CD4-positive, alpha-beta memory T cell (primary cell): ENCODE measurements around the gene OR1F1. TPM values are rescaled to one million over a fixed set of nuclear protein-coding genes. Genes with fewer than 3 reads are reported as not detected.
A peak's percentile ranks its signal among the peaks of the same experiment; 100 is the strongest.

Experiments
- CTCF ChIA-PET: fragments of 350-600 bp; sonication (Branson Sonifier 250); formaldehyde crosslinking; loops from one replicate; lab custom pipeline; 2021; ENCODE audit warnings: inconsistent platforms; ENCODE audit not compliant: partially characterized antibody; lab: Charles Lee
- POLR2A ChIA-PET: fragments of 350-600 bp; sonication (Branson Sonifier 250); formaldehyde crosslinking; loops from one replicate; lab custom pipeline; 2021; ENCODE audit not compliant: partially characterized antibody; lab: Charles Lee
- DNase-seq, 5 donors: peaks; one replicate each; pipeline versions ENCODE4 v3.0.0 to v3.0.0-alpha.2; 2020 to 2022; ENCODE audit warnings: mixed read lengths in 1 of 5
- H3K27ac ChIP-seq: one replicate; pipeline ENCODE4 v1.7.0; 2013; ENCODE audit warnings: low read depth, low read length
- H3K27me3 ChIP-seq: 2 replicates; pipeline ENCODE4 v1.7.0; 2013; ENCODE audit warnings: mild to moderate bottlenecking, low read length, moderate library complexity; ENCODE audit not compliant: insufficient read depth
- H3K36me3 ChIP-seq: 2 replicates; pipeline ENCODE4 v1.7.0; 2013; ENCODE audit warnings: mild to moderate bottlenecking, low read length, moderate library complexity; ENCODE audit not compliant: insufficient read depth
- H3K4me1 ChIP-seq: 2 replicates; pipeline ENCODE4 v1.7.0; 2013; ENCODE audit warnings: mild to moderate bottlenecking, low read length, moderate library complexity; ENCODE audit not compliant: insufficient read depth
- H3K4me3 ChIP-seq, 2 donors: one replicate each; pipeline ENCODE4 v1.7.0; 2013; ENCODE audit warnings: low read length in 2 of 2, mild to moderate bottlenecking in 1 of 2
- H3K9me3 ChIP-seq, 2 donors: one replicate each; pipeline ENCODE4 v1.7.0; 2013; ENCODE audit warnings: low read length in 2 of 2, control low read depth in 1 of 2; ENCODE audit not compliant: control insufficient read depth in 1 of 2
- H3K27ac Mint-ChIP-seq, 7 donors: one replicate each; pipeline ENCODE4 v1.8.0; 2020 to 2021; ENCODE audit warnings: mixed read lengths in 7 of 7, mild to moderate bottlenecking in 6 of 7, inconsistent platforms in 3 of 7, moderate library complexity in 3 of 7
- H3K27me3 Mint-ChIP-seq, 2 donors: one replicate each; pipeline ENCODE4 v1.8.0; 2020 to 2021; ENCODE audit warnings: mixed read lengths in 2 of 2
- H3K36me3 Mint-ChIP-seq, 2 donors: one replicate each; pipeline ENCODE4 v1.8.0; 2020 to 2021; ENCODE audit warnings: mixed read lengths in 2 of 2, inconsistent platforms in 1 of 2, mild to moderate bottlenecking in 1 of 2
- H3K4me1 Mint-ChIP-seq, 4 donors: one replicate each; pipeline ENCODE4 v1.8.0; 2020 to 2021; ENCODE audit warnings: mixed read lengths in 4 of 4, mild to moderate bottlenecking in 1 of 4
- H3K4me3 Mint-ChIP-seq, 8 donors: one replicate each; pipeline ENCODE4 v1.8.0; 2020 to 2021; ENCODE audit warnings: mixed read lengths in 8 of 8, mild to moderate bottlenecking in 7 of 8, moderate library complexity in 6 of 8, inconsistent platforms in 3 of 8
- H3K9me3 Mint-ChIP-seq, 8 donors: one replicate each; pipeline ENCODE4 v1.8.0; 2020 to 2021; ENCODE audit warnings: mixed read lengths in 8 of 8, mild to moderate bottlenecking in 5 of 8, inconsistent platforms in 3 of 8, moderate library complexity in 1 of 8
- intact Hi-C: fragments of 100-400 bp; cut with micrococcal nuclease; formaldehyde crosslinking; loops from one replicate; pipeline ENCODE4 v1.15.1; 2023
- polyA plus RNA-seq, 2 donors: library from polyadenylated mRNA; unstranded; fragments of 300-500 nt; fragmentation: Illumina TruSeq; gene quantifications; one replicate each; pipeline ENCODE4 v1.2.3, GENCODE V29; 2021
- total RNA-seq, 2 experiments: library from RNA; stranded (reverse); gene quantifications; one replicate each; pipeline ENCODE4 v1.2.3, GENCODE V29; 2021

The OR1F1 gene
- total and polyA plus RNA-seq, 4 experiments from 2014 or later, result 0.49 to 0.97 TPM; not detected in 2

DNA sequence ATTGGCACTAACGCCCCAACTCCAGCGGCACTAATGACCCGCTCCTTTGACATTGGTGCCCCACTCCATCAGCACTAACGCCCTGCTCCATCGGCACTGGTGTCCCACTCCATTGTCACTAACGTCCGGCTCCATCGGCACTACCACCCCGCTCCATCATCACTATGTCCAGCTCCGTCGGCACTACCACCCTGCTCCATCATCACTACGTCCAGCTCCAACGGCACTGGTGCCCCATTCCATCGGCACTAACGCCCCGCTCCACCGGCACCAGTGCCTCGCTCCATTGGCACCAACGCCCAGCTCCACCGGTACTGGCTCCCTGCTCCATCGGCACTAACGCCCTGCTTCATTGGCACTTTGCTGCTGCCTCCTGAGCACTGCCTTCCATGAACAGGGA is 45.7 kb upstream of the OR1F1 start:
- ChIA-PET CTCF (no interaction called here), POLR2A (interaction anchor here (1.1 to 3.0 kb wide), 3 partner anchors 8 to 77 kb away, joined by 3 to 10 read pairs (median 5); partner anchors contain the start of genes IL32 and ZNF213)
- Mint-ChIP-seq H3K27me3 (no peaks in the 10 kb centered on the region), H3K4me3 (peak overlapping the region in 2 of 8 donors; percentile 22 to 48), H3K36me3 (peaks cover 11 to 29% of the 10 kb centered on the region in 2 donors), H3K4me1 (peaks cover 0 to 7% (median 4%) of the 10 kb centered on the region in 4 donors), H3K9me3 (no peaks in the 10 kb centered on the region), H3K27ac (peak overlapping the region in 2 of 7 donors; percentile 22 to 84)
- no peak for DNase-seq
- H3K9me3 ChIP-seq, result no peaks in the 10 kb centered on the region
- intact Hi-C loops, result no loop called here
- no peak overlapping the region for H3K27ac ChIP-seq
- no peak overlapping the region for H3K4me3 ChIP-seq
- no peaks in the 10 kb centered on the region for H3K27me3 ChIP-seq
- peaks cover 15% of the 10 kb centered on the region for H3K36me3 ChIP-seq
- H3K4me1 ChIP-seq, result no peaks in the 10 kb centered on the region

DNA sequence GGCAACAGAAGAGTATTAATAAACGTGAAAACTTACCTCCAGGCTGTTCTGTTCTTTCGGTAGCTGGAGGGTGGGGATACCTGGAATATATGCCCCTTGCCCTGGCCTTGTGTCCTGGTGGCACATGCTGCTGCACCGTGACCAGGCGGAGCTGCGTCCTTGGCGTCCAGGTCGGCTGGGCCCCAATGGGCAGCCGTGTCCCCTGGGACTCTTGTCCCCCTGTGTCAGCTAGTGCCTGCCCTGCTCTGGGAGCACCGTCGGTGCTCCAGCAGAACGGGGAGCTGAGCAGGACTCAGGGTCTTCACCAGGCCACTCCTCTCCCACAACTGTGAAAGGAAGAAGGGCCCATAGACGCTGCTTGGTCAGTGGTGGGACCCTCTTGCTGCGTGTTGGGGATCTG is 45.2 kb upstream of the OR1F1 start:
- POLR2A ChIA-PET, result interaction anchor here (1.1 to 3.0 kb wide), 4 partner anchors 8 to 77 kb away, joined by 3 to 10 read pairs (median 4); partner anchors contain the start of genes IL32 and ZNF213
- peaks cover 11 to 27% of the 10 kb centered on the region in 2 donors for H3K36me3 Mint-ChIP-seq

GRCh38 chr16:3143189-3143588 is 44.8 kb upstream of the OR1F1 start:
- Histone ChIP-seq H3K27me3 (no peaks in the 10 kb centered on the region), H3K9me3 (no peaks in the 10 kb centered on the region), H3K4me1 (no peaks in the 10 kb centered on the region), H3K36me3 (peaks cover 12% of the 10 kb centered on the region), H3K27ac (no peak overlapping the region), H3K4me3 (no peak overlapping the region)
- H3K4me1 Mint-ChIP-seq, result peaks cover 0 to 5% (median 4%) of the 10 kb centered on the region in 4 donors
- intact Hi-C loops, result no loop called here
- H3K9me3 Mint-ChIP-seq, result no peaks in the 10 kb centered on the region
- H3K4me3 Mint-ChIP-seq, result no peak overlapping the region
- H3K36me3 Mint-ChIP-seq, result peaks cover 11 to 23% of the 10 kb centered on the region in 2 donors
- ChIA-PET CTCF (no interaction called here), POLR2A (interaction anchor here (1.1 to 3.0 kb wide), 4 partner anchors 9 to 78 kb away, joined by 3 to 10 read pairs (median 4); partner anchors contain the start of genes IL32 and ZNF213)
- no peak overlapping the region for H3K27ac Mint-ChIP-seq
- DNase-seq, result no peak
- H3K27me3 Mint-ChIP-seq, result no peaks in the 10 kb centered on the region

More for the DNA sequence above, 45.2 kb upstream of the OR1F1 start:
- Histone ChIP-seq H3K4me1 (no peaks in the 10 kb centered on the region), H3K9me3 (no peaks in the 10 kb centered on the region), H3K36me3 (peaks cover 15% of the 10 kb centered on the region), H3K27ac (no peak overlapping the region), H3K4me3 (no peak overlapping the region), H3K27me3 (no peaks in the 10 kb centered on the region)
- no peak for DNase-seq
- Mint-ChIP-seq H3K4me1 (peaks cover 0 to 5% (median 4%) of the 10 kb centered on the region in 4 donors), H3K27me3 (no peaks in the 10 kb centered on the region), H3K9me3 (no peaks in the 10 kb centered on the region), H3K4me3 (no peak overlapping the region), H3K27ac (no peak overlapping the region)
- intact Hi-C loops, result no loop called here
- CTCF ChIA-PET, result no interaction called here

DNA sequence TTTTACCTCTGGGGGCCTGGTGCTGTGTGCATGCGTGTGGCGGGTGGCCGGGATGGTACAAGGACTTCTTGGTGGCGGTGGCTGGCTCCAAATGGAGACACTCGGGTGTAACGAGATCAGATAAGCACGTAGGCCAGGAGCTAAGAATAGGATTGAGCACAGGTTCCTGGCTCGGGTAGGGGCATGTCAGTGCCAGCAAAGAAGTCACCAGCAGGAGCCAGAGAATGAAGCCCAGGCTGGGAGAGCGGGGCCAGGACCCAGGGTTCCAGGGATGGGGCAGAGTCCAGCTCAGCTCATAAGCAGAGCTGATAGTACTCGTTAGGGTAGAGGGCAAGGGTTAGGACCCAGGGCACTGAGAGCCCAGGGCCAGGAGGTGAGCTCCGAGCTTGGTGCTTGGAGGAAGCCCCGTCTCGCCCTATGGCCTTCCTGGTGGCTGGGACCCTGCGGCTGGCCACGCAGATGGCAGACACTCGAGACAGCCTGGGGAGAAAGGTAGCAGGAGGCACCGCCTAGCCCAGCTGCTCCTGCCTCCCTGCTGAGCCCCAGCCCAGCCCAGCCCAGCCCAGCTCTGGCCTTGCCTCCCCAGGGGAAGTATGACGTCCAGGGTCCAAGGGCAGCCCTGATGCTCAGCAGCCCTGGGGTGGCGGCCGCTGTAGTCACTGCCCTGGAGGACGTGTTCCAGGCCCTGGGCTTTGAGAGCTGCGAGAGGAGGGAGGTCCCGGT is 44.2 kb upstream of the OR1F1 start:
- H3K9me3 Mint-ChIP-seq, result no peaks in the 10 kb centered on the region
- H3K4me1 ChIP-seq, result no peaks in the 10 kb centered on the region
- no peak overlapping the region for H3K27ac ChIP-seq
- ChIA-PET CTCF (interaction anchor here (0.6 kb wide), 1 partner anchor 70 kb away, joined by 3 read pairs; no protein-coding TSS in a partner anchor), POLR2A (interaction anchor here (1.5 to 3.0 kb wide), 4 partner anchors 9 to 28 kb away, joined by 3 to 10 read pairs (median 6); partner anchors contain the start of gene ZNF213)
- H3K4me3 ChIP-seq, result no peak overlapping the region
- no peaks in the 10 kb centered on the region for H3K27me3 ChIP-seq
- H3K4me1 Mint-ChIP-seq, result peaks cover under 1 to 7% (median 4%) of the 10 kb centered on the region in 4 donors
- intact Hi-C loops, result no loop called here
- H3K9me3 ChIP-seq, result no peaks in the 10 kb centered on the region
- no peaks in the 10 kb centered on the region for H3K27me3 Mint-ChIP-seq
- H3K4me3 Mint-ChIP-seq, result no peak overlapping the region
- no peak overlapping the region for H3K27ac Mint-ChIP-seq
- DNase-seq, result no peak
- peaks cover 11 to 20% of the 10 kb centered on the region in 2 donors for H3K36me3 Mint-ChIP-seq
- peaks cover 12% of the 10 kb centered on the region for H3K36me3 ChIP-seq

DNA sequence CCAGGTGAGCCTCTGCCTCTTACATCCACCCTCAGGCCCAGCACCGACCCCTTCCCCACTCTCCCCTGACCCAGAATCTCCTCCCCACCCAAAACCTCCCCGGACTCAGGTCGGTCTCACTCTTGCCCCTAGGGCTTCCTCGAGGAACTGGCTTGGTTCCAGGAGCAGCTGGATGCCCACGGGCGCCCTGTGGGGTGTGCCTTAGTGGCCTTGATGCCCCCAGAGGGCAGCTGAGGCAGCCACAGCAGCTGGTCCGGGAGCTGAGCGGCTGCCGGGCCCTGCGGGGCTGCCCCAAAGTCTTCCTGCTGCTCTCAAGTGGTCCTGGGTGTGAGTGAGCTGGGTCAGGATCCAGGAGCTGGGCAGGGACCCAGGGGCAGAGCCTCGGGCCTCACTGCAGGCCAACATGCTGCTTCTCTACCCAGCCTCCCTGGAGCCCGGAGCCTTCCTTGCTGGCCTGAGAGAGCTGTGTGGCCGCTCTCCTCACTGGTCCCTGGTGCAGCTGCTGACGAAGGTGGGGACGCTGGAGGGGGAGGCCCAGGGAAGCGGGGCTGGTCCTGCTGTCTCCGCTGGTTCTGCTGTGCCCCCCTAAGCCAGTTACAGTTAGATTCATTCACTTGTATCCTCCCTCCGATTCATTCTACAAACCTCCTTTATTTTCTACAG is 43.6 kb upstream of the OR1F1 start:
- peaks cover 7 to 15% of the 10 kb centered on the region in 2 donors for H3K36me3 Mint-ChIP-seq

GRCh38 chr16:3145151-3145550 is 42.9 kb upstream of the OR1F1 start:
- H3K9me3 Mint-ChIP-seq, result peaks cover 0 to 1% (median 0%) of the 10 kb centered on the region in 8 donors
- peaks cover 7 to 16% of the 10 kb centered on the region in 2 donors for H3K36me3 Mint-ChIP-seq
- H3K4me3 ChIP-seq, result no peak overlapping the region
- H3K4me3 Mint-ChIP-seq, result peak overlapping the region in 1 of 8 donors; percentile 47
- CTCF ChIA-PET, result interaction anchor here (0.5 to 1.4 kb wide), 3 partner anchors 12 to 28 kb away, joined by 3 read pairs; no protein-coding TSS in a partner anchor
- H3K27me3 ChIP-seq, result no peaks in the 10 kb centered on the region
- DNase-seq, result no peak
- no peak overlapping the region for H3K27ac Mint-ChIP-seq
- H3K36me3 ChIP-seq, result peaks cover 7% of the 10 kb centered on the region
- intact Hi-C loops, result no loop called here
- no peak overlapping the region for H3K27ac ChIP-seq
- POLR2A ChIA-PET, result interaction anchor here (1.2 to 3.0 kb wide), 2 partner anchors 10 to 14 kb away, joined by 3 to 10 read pairs; partner anchors contain the start of gene ZNF213
- no peaks in the 10 kb centered on the region for H3K9me3 ChIP-seq
- no peaks in the 10 kb centered on the region for H3K27me3 Mint-ChIP-seq
- H3K4me1 ChIP-seq, result peaks cover 11% of the 10 kb centered on the region
- peaks cover 7 to 13% (median 11%) of the 10 kb centered on the region in 4 donors for H3K4me1 Mint-ChIP-seq

More for the DNA sequence above, 43.6 kb upstream of the OR1F1 start:
- no peak overlapping the region for H3K27ac ChIP-seq
- intact Hi-C loops, result no loop called here
- no peak overlapping the region for H3K4me3 ChIP-seq
- DNase-seq, result no peak
- Mint-ChIP-seq H3K27me3 (no peaks in the 10 kb centered on the region), H3K27ac (no peak overlapping the region), H3K4me1 (peaks cover 6 to 13% (median 7%) of the 10 kb centered on the region in 4 donors), H3K9me3 (no peaks in the 10 kb centered on the region), H3K4me3 (no peak overlapping the region)
- no peaks in the 10 kb centered on the region for H3K27me3 ChIP-seq
- H3K9me3 ChIP-seq, result no peaks in the 10 kb centered on the region
- peaks cover 4% of the 10 kb centered on the region for H3K4me1 ChIP-seq
- CTCF ChIA-PET, result interaction anchor here (1.4 kb wide), 1 partner anchor 15 kb away, joined by 3 read pairs; no protein-coding TSS in a partner anchor
- peaks cover 7% of the 10 kb centered on the region for H3K36me3 ChIP-seq
- POLR2A ChIA-PET, result interaction anchor here (1.5 to 3.0 kb wide), 3 partner anchors 10 to 27 kb away, joined by 5 to 10 read pairs (median 7); partner anchors contain the start of gene ZNF213
